GM21723 (cell line): ENCODE data around the gene DLGAP1.

Experiments
- ATAC-seq: cut with Tn5 transposase; IDR thresholded peaks from one replicate; pipeline ENCODE4 v1.9.1; 2021; ENCODE audit warnings: mild to moderate bottlenecking, moderate library complexity; ENCODE audit not compliant: unreplicated experiment

DLGAP1 gene

GRCh38 chr18:3466872-3467271 lies 988.2 kb downstream of the DLGAP1 start:
- no peak for ATAC-seq

- ATAC-seq, result no peak
Measured at GRCh38 chr18:3466045-3466444, 989.1 kb downstream of the DLGAP1 start.

- ATAC-seq, result no peak
Measured at GRCh38 chr18:3463051-3463450, 992.1 kb downstream of the DLGAP1 start.

- ATAC-seq, result no peak
Measured at GRCh38 chr18:3461704-3462103, 993.4 kb downstream of the DLGAP1 start.

GRCh38 chr18:3460823-3461398 lies 994.2 kb downstream of the DLGAP1 start:
- ATAC-seq, result no peak

GRCh38 chr18:3458952-3459853 lies 995.9 kb downstream of the DLGAP1 start:
- no peak for ATAC-seq

- ATAC-seq, result no peak
Measured at GRCh38 chr18:3458378-3458777, 996.7 kb downstream of the DLGAP1 start.

- ATAC-seq, result no peak
Measured at GRCh38 chr18:3457261-3457724, 997.8 kb downstream of the DLGAP1 start.

GRCh38 chr18:3456686-3457069 lies 998.4 kb downstream of the DLGAP1 start:
- ATAC-seq, result no peak

GRCh38 chr18:3455907-3456685 lies 999.0 kb downstream of the DLGAP1 start:
- ATAC-seq, result no peak

GRCh38 chr18:3455090-3455635 lies 999.9 kb downstream of the DLGAP1 start:
- no peak for ATAC-seq

- no peak for ATAC-seq
Measured at GRCh38 chr18:3454365-3455089, 1000.6 kb downstream of the DLGAP1 start.

- ATAC-seq, result no peak
Measured at GRCh38 chr18:3453540-3454364, 1001.4 kb downstream of the DLGAP1 start.

- no peak for ATAC-seq
Measured at GRCh38 chr18:3452750-3453539, 1002.2 kb downstream of the DLGAP1 start.

- no peak for ATAC-seq
Measured at GRCh38 chr18:3451989-3452749, 1002.9 kb downstream of the DLGAP1 start.

GRCh38 chr18:3451183-3451988 lies 1003.7 kb downstream of the DLGAP1 start:
- ATAC-seq, result no peak

- ATAC-seq, result no peak
Measured at GRCh38 chr18:3450799-3451182, 1004.3 kb downstream of the DLGAP1 start.
